NCI-H2171 (cell line): Measurements from ENCODE around the gene MCAM.

ENCODE experiments used
- DNase-seq: peaks from one replicate; lab custom pipeline; 2025; lab: John Stamatoyannopoulos, UW

The MCAM gene

DNA sequence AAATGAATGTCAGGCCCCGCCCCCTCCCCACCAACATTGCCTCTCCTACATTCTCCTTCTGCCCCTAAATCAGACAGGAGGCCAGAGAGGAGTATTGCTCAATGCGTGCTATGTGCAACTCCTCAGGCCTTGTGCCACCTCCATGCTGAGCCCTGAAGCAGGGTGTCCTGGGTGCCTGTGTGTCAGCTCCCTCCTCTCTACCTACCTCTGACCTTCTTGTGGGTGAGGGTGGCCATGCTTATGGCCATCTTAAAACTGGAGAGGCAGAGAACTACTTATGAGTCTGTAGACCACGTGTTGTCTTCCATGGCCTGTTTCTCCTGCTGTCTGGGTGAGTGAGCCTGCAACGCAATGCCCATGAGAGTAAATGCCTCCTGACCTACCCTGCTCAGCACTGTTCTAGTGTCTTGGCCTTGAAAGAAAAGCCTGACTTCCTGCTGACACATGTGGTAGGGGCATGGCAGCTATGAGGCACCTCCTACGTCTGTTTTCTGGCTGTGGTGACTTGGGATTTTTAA lies 10.5 kb downstream of the MCAM start:
- DNase-seq: no peak

DNA sequence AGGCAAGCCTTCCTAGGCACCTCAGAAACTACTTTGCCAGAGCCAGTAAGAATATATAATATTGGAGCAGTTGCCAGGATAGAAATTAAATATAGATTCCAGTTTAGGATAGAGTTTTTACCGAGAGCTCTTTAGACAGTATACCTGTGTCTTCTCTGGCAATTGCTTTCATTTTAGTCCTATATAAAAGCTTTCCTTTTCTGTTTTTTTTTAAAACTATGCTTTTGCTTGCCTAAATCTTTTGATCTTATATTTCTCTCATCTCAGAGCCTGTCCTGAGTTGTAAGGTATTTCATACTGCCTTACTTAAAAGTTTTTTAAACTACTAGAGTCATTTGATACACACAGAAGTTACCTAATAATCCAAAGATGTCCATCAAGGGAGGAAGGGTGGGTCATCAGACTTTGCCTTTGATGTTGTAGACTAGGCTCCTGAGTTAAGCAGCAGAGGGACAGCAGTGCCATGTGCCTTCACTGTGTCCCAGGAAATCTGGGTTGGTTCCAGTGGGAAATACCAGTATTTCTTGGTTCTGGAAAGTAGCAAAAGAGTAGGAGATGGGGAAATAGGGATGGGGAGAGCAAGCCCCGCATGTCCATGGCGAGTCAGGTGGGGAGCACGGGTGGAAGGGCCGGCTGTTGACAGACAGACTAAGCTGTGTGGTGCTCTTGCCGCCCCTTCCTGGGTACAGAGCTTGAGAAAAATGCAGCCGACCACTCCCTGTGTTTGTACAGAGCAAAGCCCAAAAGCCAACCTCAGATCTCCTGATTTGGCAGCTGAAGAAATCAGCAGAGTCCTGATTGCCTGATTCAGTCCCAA lies 11.2 kb downstream of the MCAM start:
- DNase-seq: no peak

DNA sequence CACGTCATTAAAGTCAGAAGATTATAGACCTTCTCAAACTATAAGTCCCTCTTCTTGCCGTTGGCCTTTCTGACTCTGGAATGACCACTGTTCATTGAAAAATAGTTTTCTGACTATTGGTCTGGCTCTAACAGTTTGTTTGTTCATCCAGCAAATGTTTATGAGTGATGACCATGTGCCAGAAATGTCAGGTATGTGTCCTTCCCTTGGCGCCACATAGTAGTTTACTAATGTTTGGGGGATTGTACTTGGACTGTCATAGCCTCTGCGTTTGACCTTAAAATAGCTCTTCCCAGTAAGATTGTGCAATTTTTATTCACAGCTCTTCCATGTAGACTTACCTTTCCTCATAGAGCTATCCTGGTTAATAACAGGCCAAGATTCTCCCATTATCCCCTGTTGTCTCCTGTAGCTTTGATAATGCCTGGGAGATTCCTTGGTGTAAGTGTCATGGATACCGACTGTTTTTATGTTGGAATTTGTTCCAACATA lies 13.7 kb downstream of the MCAM start:
- DNase-seq: no peak

DNA sequence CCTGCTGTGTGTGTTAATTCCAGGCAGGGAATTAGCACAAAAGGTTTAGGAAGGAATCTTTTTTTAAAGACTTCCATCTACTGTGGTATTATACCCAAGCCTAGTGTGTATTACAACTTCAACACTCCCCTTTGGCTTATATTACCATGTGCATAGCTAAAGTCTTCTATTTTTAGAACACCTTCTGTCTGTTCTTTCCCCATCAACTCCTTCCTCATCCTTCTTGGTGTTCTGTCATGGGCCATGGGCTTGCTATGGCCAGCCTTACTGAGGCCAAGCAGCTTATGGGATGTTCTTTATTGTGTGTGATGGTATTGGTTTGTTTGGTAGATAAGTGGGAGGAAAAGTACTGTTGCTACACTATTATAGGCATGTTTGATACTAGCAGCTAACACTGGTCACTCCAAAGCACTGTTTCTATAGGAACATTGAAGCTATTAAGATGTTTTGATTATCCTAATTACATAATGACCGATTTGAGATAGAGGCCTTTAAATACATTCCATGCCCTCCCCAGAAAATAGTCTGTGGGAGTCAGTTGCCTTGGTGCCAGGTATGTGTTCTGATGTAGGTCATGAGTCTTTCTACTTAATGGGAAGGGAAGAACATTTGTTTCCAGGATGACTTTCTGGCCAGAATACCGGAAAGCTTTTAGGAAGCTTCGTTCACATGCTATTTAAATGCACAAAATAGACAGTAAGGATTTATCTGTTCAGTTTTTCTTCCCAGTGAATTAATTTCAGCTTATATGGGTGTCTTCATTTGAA lies 16.5 kb downstream of the MCAM start:
- no peak for DNase-seq

DNA sequence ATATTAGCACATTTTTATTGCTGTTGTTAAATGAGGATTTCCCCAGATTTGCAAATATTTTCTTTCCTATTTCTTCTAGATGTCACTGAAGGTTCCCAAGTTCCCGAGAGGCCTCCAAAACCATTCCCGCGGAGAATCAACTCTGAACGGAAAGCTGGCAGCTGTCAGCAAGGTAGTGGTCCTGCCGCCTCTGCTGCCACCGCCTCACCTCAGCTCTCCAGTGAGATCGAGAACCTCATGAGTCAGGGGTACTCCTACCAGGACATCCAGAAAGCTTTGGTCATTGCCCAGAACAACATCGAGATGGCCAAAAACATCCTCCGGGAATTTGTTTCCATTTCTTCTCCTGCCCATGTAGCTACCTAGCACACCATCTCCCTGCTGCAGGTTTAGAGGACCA lies 17.5 kb downstream of the MCAM start:
- no peak for DNase-seq

DNA sequence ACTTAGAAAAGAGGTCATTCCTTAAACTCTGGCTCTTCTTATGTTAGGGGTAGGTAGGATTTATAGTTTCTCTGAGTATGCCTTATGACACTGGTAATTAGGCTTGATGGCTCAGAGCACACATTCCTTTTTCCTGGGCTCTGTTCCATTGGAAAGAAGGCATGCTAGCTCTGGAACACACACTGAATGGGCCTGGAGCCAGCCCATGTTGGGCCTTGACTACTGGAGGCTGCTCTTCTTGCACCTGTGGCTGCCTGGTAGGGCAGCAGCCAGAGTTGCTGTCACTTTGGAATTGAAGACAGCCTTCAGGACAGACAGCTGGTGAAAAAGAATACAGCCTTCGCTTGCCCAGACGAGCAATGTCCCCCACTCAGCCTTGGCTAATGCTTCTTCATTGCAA lies 18.2 kb downstream of the MCAM start:
- no peak for DNase-seq

DNA sequence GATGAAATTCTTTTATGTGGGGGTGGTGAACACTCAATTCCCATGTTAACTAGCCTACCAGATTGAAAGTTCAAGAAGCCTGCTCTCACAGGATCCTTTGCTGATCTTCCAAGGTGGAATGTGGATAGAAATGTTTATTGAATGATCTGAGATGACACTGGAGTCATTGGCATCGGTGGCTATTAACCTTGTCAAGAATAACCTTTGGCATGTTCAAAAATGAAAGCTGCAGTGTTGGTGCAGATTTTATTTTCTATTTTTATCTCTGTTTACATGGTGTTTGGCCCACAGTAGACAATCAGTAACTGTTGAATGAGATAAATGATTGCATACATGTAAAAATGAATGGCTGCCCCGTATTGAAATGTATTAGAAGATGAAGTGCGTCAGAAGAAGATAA lies 19.0 kb downstream of the MCAM start:
- no peak for DNase-seq

DNA sequence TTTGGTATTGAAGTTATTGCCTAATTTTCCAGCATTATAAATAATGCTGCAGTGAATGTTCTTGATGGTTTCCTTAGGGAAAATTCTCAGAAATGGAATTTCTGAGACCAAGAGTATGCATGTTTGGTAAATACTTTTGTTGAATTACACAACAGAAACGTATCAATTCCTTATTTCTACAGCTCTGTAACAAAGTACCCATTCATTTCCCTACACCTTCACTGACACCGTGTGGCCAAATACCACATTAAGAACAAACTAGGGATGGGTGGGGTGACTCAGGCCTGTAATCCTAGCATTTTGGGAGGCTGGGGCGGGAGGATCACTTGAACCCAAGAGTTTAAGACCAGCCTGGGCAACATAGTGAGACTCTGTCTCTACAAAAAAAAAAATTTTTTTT lies 21.8 kb downstream of the MCAM start:
- no peak for DNase-seq

DNA sequence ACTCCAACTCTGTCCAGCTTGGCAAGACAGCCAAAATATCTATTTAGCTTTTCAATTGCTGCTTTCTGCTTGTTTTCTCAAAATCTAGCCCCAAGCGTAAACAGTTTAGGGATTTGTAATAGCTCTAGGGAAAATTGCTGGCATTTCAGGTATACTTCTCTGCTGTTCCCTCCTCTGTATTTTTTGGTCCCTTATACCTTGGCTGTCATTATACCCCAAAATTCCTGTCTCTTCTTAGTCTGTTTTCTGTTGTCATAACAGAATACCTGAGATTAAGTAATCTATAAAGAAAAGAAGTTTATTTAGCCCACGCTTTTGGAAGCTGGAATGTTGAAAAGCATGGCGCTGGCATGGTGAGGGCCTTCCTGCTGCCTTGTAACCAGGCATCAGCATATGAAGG lies 23.5 kb downstream of the MCAM start:
- DNase-seq: no peak

DNA sequence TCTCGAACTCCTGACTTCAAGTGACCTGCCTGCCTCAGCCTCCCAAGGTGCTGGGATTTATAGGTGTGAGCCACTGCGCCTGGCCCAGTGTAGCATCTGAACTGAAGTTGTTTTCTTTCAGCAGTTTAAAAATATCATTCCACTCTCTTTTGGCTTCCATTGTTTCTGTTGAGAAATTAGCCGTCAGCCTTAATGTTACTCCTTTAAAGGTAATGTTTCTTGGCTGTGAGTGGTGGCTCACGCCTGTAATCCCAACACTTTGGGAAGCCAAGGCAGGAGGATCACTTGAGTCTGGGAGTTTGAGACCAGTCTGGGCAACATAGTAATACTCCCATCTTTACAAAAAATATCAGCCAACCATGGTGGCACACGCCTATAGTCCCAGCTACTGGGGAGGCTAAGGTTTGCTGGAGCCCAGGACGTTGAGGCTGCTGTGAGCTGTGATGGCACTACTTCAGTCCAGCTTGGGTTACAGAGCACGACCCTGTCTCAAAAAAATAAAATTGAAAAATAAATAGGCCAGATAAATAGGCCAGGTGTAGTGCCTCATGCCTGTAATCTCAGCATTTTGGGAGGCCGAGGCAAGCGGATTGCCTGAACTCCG lies 25.9 kb downstream of the MCAM start:
- DNase-seq: no peak

DNA sequence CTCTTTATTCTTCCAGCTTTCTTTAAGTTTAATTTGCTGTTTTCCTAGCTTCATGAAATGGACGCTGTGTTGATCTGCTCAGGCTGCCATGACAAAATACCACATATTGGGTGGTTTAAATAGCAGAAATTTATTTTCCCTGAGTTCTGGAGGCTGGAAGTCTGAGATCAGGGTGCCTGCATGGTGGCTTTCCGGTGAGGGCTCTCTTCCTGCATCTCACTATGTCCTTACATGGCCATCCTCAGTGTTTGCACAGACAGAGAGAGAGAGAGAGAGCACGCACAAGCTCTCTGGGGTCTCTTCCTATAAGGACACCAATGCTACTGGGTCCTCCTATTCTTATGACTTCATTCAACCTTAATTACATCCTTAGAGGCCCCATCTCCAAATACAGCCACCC lies 28.7 kb downstream of the MCAM start:
- no peak for DNase-seq

DNA sequence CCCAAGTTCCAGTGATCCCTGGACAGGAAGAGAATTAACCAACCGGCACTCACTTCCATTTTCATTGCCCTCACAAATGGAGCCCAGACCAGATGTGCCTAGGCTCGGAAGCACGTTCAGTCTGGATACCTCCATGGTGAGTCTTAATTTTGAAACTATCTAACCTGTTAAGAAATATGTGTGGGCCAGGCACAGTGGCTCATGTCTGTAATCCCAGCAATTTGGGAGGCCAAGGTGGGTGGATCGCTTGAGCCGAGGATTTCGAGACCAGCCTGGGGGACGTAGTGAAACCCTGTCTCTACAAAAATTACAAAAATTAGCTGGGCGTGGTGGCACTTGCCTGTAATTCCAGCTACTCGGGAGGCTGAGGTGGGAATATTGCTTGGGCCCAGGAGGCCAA lies 31.5 kb downstream of the MCAM start:
- DNase-seq: no peak

DNA sequence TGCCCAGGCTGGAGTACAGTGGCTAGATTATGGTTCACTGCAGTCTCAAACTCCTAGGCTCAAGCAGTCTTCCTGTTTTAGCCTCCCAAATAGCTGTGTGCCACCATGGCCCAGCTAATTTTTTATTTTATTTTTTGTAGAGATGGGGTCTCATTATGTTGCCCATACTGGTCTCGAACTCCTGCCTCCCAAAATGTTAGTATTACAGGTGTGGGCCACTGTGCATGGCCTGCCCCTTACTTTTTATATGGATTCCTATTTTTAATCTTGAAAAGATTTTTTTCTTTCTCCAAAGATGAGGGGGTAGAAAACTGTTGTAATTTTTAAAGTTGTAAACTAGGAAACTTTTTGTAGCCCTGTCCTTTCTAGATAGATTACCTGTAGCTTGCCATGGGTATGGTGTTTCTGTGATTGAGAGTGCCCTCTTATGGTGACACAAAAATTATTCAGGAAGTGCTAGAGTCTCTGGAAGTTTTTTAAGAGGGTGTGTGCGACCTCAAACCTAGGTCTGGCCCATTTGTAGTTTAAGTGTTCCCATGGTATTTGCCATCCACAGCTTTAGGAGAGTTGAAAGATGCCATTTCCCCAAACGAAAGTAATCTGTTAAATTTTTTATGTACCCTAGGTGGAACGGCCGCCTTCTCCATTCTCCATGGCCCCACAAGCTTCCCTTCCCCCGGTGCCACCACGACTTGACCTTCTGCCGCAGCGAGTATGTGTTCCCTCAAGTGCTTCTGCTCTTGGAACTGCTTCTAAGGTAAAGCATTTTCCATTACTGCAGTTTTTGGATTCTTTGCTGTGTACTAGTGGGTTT lies 32.4 kb downstream of the MCAM start:
- no peak for DNase-seq

DNA sequence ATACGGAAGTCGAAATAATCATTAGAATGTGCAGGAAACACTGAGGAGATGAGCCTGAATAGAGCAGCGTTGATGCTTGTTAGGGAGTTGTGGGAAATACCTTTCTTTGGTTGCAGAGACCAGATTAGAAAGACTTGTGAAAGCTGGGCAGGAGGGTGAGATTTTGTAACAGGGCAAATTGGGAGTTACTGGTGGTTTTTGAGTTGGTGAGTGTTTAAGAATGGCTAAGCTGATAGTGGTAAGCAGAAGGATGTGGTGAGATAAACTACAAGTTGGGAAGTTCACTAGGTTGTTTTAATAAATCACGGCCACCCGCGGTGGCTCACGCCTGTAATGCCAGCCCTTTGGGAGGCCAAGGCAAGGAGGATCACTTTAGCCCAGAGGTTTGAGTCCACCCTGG lies 34.4 kb downstream of the MCAM start:
- no peak for DNase-seq

DNA sequence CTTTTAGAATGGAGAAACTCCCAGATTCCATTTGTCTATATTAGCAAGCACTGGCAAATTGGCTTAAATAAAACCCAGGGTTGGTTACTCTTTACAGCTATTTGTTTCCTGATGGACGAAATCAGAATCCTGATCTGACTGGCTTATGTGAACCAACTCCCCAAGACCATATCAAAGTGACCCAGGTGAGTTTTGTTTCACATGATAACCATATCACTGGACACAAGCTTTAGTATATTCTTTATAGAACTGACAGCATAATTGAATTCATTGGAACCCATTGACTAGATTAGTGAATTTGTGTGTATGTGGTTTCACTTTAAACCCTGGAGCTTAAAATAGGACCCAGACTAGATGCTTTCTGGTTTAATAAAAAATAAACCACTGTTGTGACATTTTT lies 39.3 kb downstream of the MCAM start:
- no peak for DNase-seq

DNA sequence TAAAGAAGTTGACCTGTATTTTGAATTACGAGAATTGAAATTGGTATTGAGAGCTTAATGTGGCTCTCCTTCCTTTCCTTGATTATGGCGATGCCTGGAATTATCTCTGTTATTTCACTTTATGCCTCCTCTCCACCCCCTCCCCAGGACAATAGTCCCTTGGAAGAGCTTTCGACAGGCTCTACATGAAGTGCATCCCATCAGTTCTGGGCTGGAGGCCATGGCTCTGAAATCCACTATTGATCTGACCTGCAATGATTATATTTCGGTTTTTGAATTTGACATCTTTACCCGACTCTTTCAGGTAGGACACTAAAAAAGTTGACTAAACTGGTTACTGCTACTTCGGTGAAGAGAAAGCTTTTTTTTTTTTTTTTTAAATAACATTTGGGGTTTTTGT lies 43.2 kb downstream of the MCAM start:
- no peak for DNase-seq

DNA sequence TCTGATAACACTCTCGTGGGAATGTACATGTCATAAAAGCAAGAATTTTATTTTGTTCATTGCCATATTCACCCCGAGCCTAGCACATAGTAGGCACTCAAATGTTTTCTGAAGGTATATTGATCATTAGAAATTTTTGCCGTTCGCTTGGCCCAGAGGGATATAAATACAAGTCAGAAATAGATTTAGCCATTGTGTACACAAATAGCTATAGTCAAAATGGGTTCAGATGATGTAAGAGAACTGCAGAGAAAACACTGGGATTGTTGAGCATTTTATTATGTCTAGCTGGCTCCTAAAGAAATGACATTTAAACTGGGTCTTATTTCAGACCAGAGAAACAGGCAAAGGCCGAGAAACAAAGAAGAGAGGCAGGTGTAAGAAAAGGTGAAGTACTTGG lies 49.3 kb downstream of the MCAM start:
- no peak for DNase-seq

DNA sequence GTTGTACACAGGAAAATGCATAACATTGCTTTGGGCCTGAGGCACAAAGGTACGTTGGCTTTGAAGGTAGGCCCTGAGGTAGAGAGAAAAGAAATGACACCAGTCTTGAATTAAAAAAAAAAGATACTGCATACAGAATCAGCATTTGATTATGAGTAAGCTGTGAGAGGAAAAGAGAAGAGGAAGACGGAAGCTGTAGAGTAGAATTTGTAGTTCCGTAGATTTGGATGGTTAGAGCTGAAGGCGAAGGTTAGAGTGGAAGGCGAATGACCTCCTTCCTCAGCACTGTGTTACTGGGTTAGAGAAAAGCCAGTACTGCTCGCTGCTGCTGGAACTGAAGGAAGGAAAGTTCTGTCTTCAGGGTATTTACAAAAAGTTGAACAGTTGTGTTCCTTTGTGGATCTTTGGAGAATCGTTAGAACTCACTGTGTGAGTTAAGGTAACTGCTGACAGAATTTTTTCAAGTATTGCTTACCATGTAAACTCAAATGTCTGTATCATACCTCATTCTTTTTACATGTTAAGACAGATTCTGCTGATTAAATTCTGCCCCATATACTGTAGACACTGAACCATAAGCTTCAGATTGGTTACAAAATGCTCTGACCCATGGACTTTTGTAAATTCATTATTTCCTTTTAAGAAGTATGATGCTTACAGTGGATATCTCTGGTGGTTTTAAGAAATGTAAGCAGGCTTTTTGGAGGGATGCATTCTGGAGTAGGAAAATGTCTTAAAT lies 50.2 kb downstream of the MCAM start:
- DNase-seq: no peak

DNA sequence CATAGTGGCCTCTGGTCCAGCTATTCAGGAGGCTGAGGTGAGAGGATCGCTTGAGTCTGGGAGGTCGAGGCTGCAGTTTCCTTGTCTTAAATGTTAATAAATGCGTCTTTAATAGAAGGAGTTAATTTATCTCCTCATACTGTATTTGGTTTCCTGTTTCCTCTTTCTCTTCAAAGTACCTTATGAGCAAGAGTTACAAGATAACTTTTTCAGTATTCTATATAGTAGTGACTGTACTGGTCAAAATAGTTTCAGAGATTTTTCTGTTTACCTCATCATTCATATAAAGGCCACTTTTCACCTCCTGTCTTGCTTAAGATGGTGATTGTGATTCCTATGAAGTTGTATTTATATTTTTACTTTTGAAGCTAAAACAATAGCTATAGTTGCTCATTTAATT lies 50.9 kb downstream of the MCAM start:
- DNase-seq: no peak

DNA sequence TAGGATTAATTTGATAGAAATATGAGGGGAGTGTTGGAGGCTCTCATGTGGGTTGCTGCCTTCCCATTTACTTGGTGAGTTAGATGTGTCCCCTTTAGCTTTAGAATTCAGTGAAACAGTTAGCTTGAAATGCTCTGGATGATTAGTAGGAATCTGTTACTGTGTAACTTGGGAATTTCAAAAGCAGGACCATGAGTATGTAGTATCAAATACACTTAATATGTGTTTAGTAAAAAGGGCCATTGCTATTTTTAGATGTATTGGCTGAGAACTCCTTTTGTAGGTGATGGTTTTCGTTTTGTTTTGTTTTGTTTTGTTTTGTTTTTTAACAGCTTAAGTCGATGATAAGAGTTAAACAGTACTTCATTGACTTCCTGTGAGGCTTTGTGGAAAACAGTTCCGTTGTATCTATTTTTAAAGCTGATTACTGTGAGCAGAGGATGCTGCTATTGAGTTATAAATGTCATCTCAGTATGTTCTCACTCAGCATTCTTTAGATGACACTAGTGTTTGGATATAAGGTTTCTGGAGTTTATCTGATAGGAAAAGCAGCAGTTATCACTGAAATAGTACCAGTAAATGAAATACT lies 53.5 kb downstream of the MCAM start:
- DNase-seq: no peak
